Activated T-helper 2 cell treated with anti-CD3 and anti-CD28 coated beads, Interferon-gamma antibody, Interleukin-2, Interleukin-4, amounts not matched to agents 10 μg/mL and 5 μg/mL and 100 μg/mL, durations not matched to agents 14 hours and 24 hours and 36 hours (primary cell): Measurements from ENCODE around the gene F10. TPM values are rescaled to one million over a fixed set of nuclear protein-coding genes. Genes with fewer than 3 reads are reported as not detected.

Source experiments
- DNase-seq: peaks from one replicate; pipeline ENCODE4 v3.0.0; 2021; ENCODE audit warnings: low spot score
- H3K27ac Mint-ChIP-seq: one replicate; pipeline ENCODE4 v1.8.0; 2021; ENCODE audit warnings: mixed read lengths
- H3K27me3 Mint-ChIP-seq: one replicate; pipeline ENCODE4 v1.8.0; 2021; ENCODE audit warnings: low read depth, mixed read lengths
- H3K36me3 Mint-ChIP-seq: one replicate; pipeline ENCODE4 v1.8.0; 2021; ENCODE audit warnings: low read depth, mixed read lengths
- H3K4me1 Mint-ChIP-seq: one replicate; pipeline ENCODE4 v1.8.0; 2021; ENCODE audit warnings: low read depth, mixed read lengths
- H3K4me3 Mint-ChIP-seq: one replicate; pipeline ENCODE4 v1.8.0; 2021; ENCODE audit warnings: low read depth, mild to moderate bottlenecking, moderate library complexity, mixed read lengths
- H3K9me3 Mint-ChIP-seq: one replicate; pipeline ENCODE4 v1.8.0; 2021; ENCODE audit warnings: mixed read lengths
- intact Hi-C: fragments of 100-400 bp; cut with micrococcal nuclease; formaldehyde crosslinking; loops from one replicate; pipeline ENCODE4 v1.15.1; 2023
- total RNA-seq: library from RNA; stranded (reverse); gene quantifications from 2 replicates; pipeline ENCODE4 v1.2.3, GENCODE V29; 2022

Gene F10
- total RNA-seq, 1 donor from 2014 or later = not detected

- Mint-ChIP-seq H3K4me1 (peaks cover 8% of the 10 kb centered on the region), H3K4me3 (no peak overlapping the region), H3K36me3 (peaks cover 37% of the 10 kb centered on the region), H3K27ac (no peak overlapping the region), H3K27me3 (no peaks in the 10 kb centered on the region), H3K9me3 (no peaks in the 10 kb centered on the region)
- DNase-seq = no peak
- intact Hi-C loops = no loop called here
These were observed 44.6 kb downstream of the F10 start for GRCh38 chr13:113167155-113167554.

- Mint-ChIP-seq H3K36me3 (peaks cover 37% of the 10 kb centered on the region), H3K4me1 (peaks cover 8% of the 10 kb centered on the region), H3K4me3 (no peak overlapping the region), H3K27ac (no peak overlapping the region), H3K27me3 (no peaks in the 10 kb centered on the region), H3K9me3 (no peaks in the 10 kb centered on the region)
- intact Hi-C loops = no loop called here
- no peak for DNase-seq
These were observed 45.0 kb downstream of the F10 start for GRCh38 chr13:113167575-113167974.

GRCh38 chr13:113168211-113168610, 45.6 kb downstream of the F10 start:
- peaks cover 37% of the 10 kb centered on the region for H3K36me3 Mint-ChIP-seq
- H3K27me3 Mint-ChIP-seq = no peaks in the 10 kb centered on the region
- no peak for DNase-seq
- intact Hi-C loops = no loop called here
- H3K9me3 Mint-ChIP-seq = no peaks in the 10 kb centered on the region
- peaks cover 7% of the 10 kb centered on the region for H3K4me1 Mint-ChIP-seq
- H3K4me3 Mint-ChIP-seq = no peak overlapping the region
- no peak overlapping the region for H3K27ac Mint-ChIP-seq

GRCh38 chr13:113169277-113170272, 47.0 kb downstream of the F10 start:
- DNase-seq = no peak
- H3K36me3 Mint-ChIP-seq = peaks cover 41% of the 10 kb centered on the region
- intact Hi-C loops = no loop called here
- H3K27me3 Mint-ChIP-seq = no peaks in the 10 kb centered on the region
- no peak overlapping the region for H3K4me3 Mint-ChIP-seq
- no peaks in the 10 kb centered on the region for H3K9me3 Mint-ChIP-seq
- H3K4me1 Mint-ChIP-seq = peaks cover 3% of the 10 kb centered on the region
- no peak overlapping the region for H3K27ac Mint-ChIP-seq

- H3K27me3 Mint-ChIP-seq = no peaks in the 10 kb centered on the region
- no peak overlapping the region for H3K4me3 Mint-ChIP-seq
These were observed 47.9 kb downstream of the F10 start for GRCh38 chr13:113170511-113170910.

GRCh38 chr13:113171250-113172125, 48.9 kb downstream of the F10 start:
- no peak overlapping the region for H3K27ac Mint-ChIP-seq
- DNase-seq = no peak
- no peak overlapping the region for H3K4me3 Mint-ChIP-seq
- no peaks in the 10 kb centered on the region for H3K27me3 Mint-ChIP-seq
- H3K9me3 Mint-ChIP-seq = no peaks in the 10 kb centered on the region
- H3K36me3 Mint-ChIP-seq = peaks cover 59% of the 10 kb centered on the region
- peaks cover 9% of the 10 kb centered on the region for H3K4me1 Mint-ChIP-seq
- intact Hi-C loops = no loop called here

More at GRCh38 chr13:113170511-113170910, 47.9 kb downstream of the F10 start:
- peaks cover 3% of the 10 kb centered on the region for H3K4me1 Mint-ChIP-seq
- intact Hi-C loops = no loop called here
- no peak overlapping the region for H3K27ac Mint-ChIP-seq
- no peak for DNase-seq
- H3K9me3 Mint-ChIP-seq = no peaks in the 10 kb centered on the region
- peaks cover 49% of the 10 kb centered on the region for H3K36me3 Mint-ChIP-seq

- intact Hi-C loops = no loop called here
- no peaks in the 10 kb centered on the region for H3K27me3 Mint-ChIP-seq
- peaks cover 9% of the 10 kb centered on the region for H3K4me1 Mint-ChIP-seq
These were observed 49.9 kb downstream of the F10 start for GRCh38 chr13:113172419-113172926.

GRCh38 chr13:113176280-113176679, 53.7 kb downstream of the F10 start:
- intact Hi-C loops = no loop called here
- H3K36me3 Mint-ChIP-seq = peaks cover 64% of the 10 kb centered on the region
- H3K27me3 Mint-ChIP-seq = no peaks in the 10 kb centered on the region
- H3K27ac Mint-ChIP-seq = peak overlapping the region; percentile 76
- no peaks in the 10 kb centered on the region for H3K9me3 Mint-ChIP-seq
- DNase-seq = no peak
- H3K4me1 Mint-ChIP-seq = peaks cover 8% of the 10 kb centered on the region
- H3K4me3 Mint-ChIP-seq = peak overlapping the region; percentile 15

More at GRCh38 chr13:113172419-113172926, 49.9 kb downstream of the F10 start:
- Mint-ChIP-seq H3K27ac (no peak overlapping the region), H3K4me3 (no peak overlapping the region), H3K36me3 (peaks cover 55% of the 10 kb centered on the region), H3K9me3 (no peaks in the 10 kb centered on the region)
- no peak for DNase-seq

GRCh38 chr13:113176822-113177221, 54.2 kb downstream of the F10 start:
- intact Hi-C loops = no loop called here
- Mint-ChIP-seq H3K27me3 (no peaks in the 10 kb centered on the region), H3K4me1 (peaks cover 8% of the 10 kb centered on the region), H3K9me3 (no peaks in the 10 kb centered on the region), H3K4me3 (no peak overlapping the region), H3K27ac (no peak overlapping the region), H3K36me3 (peaks cover 63% of the 10 kb centered on the region)
- DNase-seq = no peak

GRCh38 chr13:113178070-113178895, 55.7 kb downstream of the F10 start:
- H3K9me3 Mint-ChIP-seq = no peaks in the 10 kb centered on the region
- DNase-seq = no peak
- H3K4me1 Mint-ChIP-seq = peaks cover 8% of the 10 kb centered on the region
- peaks cover 71% of the 10 kb centered on the region for H3K36me3 Mint-ChIP-seq
- no peaks in the 10 kb centered on the region for H3K27me3 Mint-ChIP-seq
- H3K4me3 Mint-ChIP-seq = no peak overlapping the region
- intact Hi-C loops = no loop called here
- H3K27ac Mint-ChIP-seq = no peak overlapping the region

GRCh38 chr13:113178896-113179167, 56.2 kb downstream of the F10 start:
- Mint-ChIP-seq H3K4me3 (no peak overlapping the region), H3K4me1 (peaks cover 8% of the 10 kb centered on the region), H3K27me3 (no peaks in the 10 kb centered on the region), H3K36me3 (peaks cover 77% of the 10 kb centered on the region), H3K27ac (no peak overlapping the region), H3K9me3 (no peaks in the 10 kb centered on the region)
- no peak for DNase-seq
- intact Hi-C loops = no loop called here
